Small intestine (tissue), 7 donors: ENCODE measurements around the gene SGSM1. TPM values are rescaled to one million over a fixed set of nuclear protein-coding genes. Genes with fewer than 3 reads are reported as not detected.
A peak's percentile ranks its signal among the peaks of the same experiment; 100 is the strongest.

ENCODE experiments used
- DNase-seq, 2 donors: peaks; one replicate each; pipeline versions ENCODE4 v3.0.0 to v3.0.0-alpha.2; 2013
- FAIRE-seq: peaks from 2 replicates; lab custom pipeline; 2012; peaks lifted over from hg19 to GRCh38; lab: Jason Lieb, UNC
- H3K27ac ChIP-seq, 3 donors: one replicate each; pipeline ENCODE4 v1.5.1; 2013; ENCODE audit warnings: low read length in 2 of 3, mild to moderate bottlenecking in 2 of 3, control low read depth in 1 of 3, inconsistent platforms in 1 of 3, low read depth in 1 of 3, moderate library complexity in 1 of 3
- H3K27me3 ChIP-seq, 3 donors: one replicate each; pipeline ENCODE4 v1.6.1; 2013; ENCODE audit warnings: low read length in 3 of 3, inconsistent platforms in 1 of 3; ENCODE audit not compliant: control insufficient read depth in 3 of 3, insufficient read depth in 3 of 3
- H3K36me3 ChIP-seq, 3 donors: one replicate each; pipeline ENCODE4 v1.6.1; 2013; ENCODE audit warnings: low read length in 3 of 3, inconsistent platforms in 1 of 3, low read depth in 1 of 3, mild to moderate bottlenecking in 1 of 3, moderate library complexity in 1 of 3; ENCODE audit not compliant: control insufficient read depth in 3 of 3, insufficient read depth in 2 of 3
- H3K4me1 ChIP-seq, 3 donors: one replicate each; pipeline ENCODE4 v1.6.1; 2013; ENCODE audit warnings: low read length in 2 of 3, inconsistent platforms in 1 of 3, low read depth in 1 of 3, mild to moderate bottlenecking in 1 of 3, moderate library complexity in 1 of 3; ENCODE audit not compliant: control insufficient read depth in 3 of 3, insufficient read depth in 2 of 3
- H3K4me3 ChIP-seq, 3 donors: one replicate each; pipeline ENCODE4 v1.5.1; 2013; ENCODE audit warnings: low read length in 3 of 3, control low read depth in 1 of 3, inconsistent platforms in 1 of 3, low read depth in 1 of 3, mild to moderate bottlenecking in 1 of 3, moderate library complexity in 1 of 3
- H3K9me3 ChIP-seq, 2 donors: one replicate each; pipeline ENCODE4 v1.6.1; 2013; ENCODE audit warnings: low read depth in 1 of 2, low read length in 1 of 2; ENCODE audit not compliant: control insufficient read depth in 2 of 2, insufficient read depth in 1 of 2
- WGBS, 3 donors: extraction: QIAGEN DNeasy Blood & Tissue Kit; methylation state at CpG; one replicate each; pipeline ENCODE4 v1.1.7; 2013; 5-methylcytosine and 5-hydroxymethylcytosine counted together
- polyA plus RNA-seq, 4 donors: library from polyadenylated mRNA; stranded (reverse) in 3 of 4; unstranded in 1 of 4; fragments of 200-250 nt in 3 of 4; fragments of 120-200 nt in 1 of 4; gene quantifications; one replicate each; pipeline versions ENCODE4 v1.2.1 to v1.2.3, GENCODE V29; 2013
- donor health status: healthy with polysubstance abuse.
- donor health status: control.
- donor health status: control.
- donor health status: Bipolar disorder and iron deficiency.
- donor health status: healthy.

The SGSM1 gene
- polyA plus RNA-seq, 4 donors, result 0.27 to 11.0 (median 2.2) TPM; not detected in 1

GRCh38 chr22:24768537-24769374 lies 37.3 kb upstream of the SGSM1 start:
- Histone ChIP-seq H3K9me3 (no peaks in the 10 kb centered on the region), H3K36me3 (no peaks in the 10 kb centered on the region), H3K4me3 (no peak overlapping the region), H3K27ac (no peak overlapping the region), H3K27me3 (peaks cover 0 to 6% (median 3%) of the 10 kb centered on the region in 3 donors), H3K4me1 (no peaks in the 10 kb centered on the region)
- FAIRE-seq, result no peak
- WGBS, 3 donors, result 46 to 52% (median 46%) methylated on average over 8 of the region's 8 CpGs
- DNase-seq, result peak; percentile 69 to 79

DNA sequence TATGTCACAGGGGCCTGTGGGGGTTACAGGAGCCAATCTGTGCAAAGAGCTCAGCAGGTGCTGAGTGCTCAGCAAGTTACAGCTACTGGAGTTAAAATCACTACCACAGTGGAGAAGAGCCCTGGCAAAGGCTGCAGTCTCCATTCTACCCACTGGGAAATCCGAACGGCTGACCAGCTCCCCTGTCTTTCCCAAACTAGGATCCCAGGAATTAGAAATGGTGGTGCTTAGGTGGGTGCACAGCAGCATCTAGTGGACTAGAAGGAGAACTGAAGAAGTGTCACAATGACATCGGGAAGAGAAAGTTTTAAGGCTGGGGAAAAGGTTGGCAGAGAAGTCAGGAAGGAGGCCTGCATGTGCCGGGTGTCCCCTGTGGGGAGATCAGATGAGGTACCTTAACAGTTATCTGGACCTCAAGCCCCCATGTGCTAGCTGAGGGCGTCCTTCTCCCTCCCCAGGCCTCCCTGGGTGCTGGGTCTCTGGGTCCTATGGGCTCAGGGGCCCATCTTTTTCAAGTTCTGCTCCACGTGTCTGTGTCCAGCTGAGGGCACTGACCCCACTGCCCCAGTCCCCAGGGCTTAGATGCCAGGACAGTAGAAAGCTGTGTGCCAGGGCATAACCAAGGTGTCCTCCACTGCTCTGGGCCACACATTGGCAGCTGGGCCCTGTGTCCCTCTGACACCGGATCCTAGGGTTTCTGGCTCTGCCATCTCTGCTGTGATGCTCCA lies 33.4 kb upstream of the SGSM1 start:
- no peak overlapping the region for H3K4me3 ChIP-seq
- no peaks in the 10 kb centered on the region for H3K9me3 ChIP-seq
- peak; percentile 27 to 29 for DNase-seq
- WGBS, 3 donors, result 54 to 66% (median 64%) methylated on average over 7 of the region's 7 CpGs
- H3K27ac ChIP-seq, result no peak overlapping the region
- H3K4me1 ChIP-seq, result no peaks in the 10 kb centered on the region
- FAIRE-seq, result no peak
- H3K36me3 ChIP-seq, result no peaks in the 10 kb centered on the region
- no peaks in the 10 kb centered on the region for H3K27me3 ChIP-seq

DNA sequence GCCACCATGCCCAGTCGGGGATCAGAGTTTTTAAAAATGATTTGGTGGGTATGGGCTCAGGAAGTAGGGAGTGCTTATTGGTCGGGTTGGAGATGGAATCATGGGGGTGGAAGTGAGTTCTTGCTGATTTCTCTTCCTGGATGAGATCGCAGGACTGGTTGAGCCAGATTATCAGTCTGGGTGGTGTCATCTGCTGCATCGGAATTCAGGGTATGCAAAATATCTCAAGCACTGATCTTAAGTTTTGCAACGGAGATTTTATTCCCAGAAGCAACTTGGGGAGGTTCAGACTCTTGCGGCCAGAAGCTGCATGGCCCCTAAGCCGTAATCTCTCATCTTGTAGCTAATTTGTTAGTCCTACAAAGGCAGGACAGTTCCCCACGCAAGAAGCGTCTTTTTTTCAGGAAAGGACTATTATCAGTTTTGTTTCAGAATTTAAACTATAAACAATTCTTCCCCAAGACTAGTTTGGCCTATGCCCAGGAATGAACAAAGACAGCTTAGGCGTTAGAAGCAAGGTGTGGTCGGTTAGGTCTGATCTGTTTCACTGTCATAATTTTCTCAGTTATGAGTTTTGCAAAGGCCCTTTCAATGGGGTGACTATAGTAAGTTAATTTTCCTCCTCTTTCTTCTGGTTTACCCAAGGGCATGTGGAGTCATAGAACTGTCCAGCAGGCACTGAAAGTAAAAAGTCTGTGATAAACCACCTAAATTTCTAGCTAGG lies 30.1 kb upstream of the SGSM1 start:
- Histone ChIP-seq H3K4me3 (no peak overlapping the region), H3K9me3 (no peaks in the 10 kb centered on the region), H3K4me1 (no peaks in the 10 kb centered on the region), H3K27ac (no peak overlapping the region), H3K27me3 (no peaks in the 10 kb centered on the region), H3K36me3 (no peaks in the 10 kb centered on the region)
- DNase-seq, result peak in 1 of 2 donors; percentile 36
- WGBS, 3 donors, result 23 to 50% (median 36%) methylated on average over 11 of the region's 11 CpGs
- no peak for FAIRE-seq

DNA sequence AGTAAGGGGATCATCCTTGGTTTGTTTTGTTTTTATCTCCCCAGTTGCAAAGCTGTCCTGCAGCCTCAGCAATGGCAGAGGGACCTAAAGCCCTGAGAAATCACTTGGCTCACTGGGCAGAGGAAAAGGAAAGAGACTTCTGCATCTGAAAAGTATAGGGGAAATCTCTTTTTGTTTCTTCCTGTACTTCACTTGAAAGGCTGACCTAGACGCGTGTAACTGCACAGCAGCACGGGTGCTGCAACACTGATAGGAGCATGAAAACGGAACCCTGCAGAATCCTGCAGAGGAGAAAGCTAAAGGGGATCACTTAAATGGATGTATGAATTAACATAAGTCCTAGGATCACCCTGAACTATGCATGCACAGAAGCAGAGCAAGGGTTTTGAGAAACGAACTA lies 29.5 kb upstream of the SGSM1 start:
- Histone ChIP-seq H3K9me3 (no peaks in the 10 kb centered on the region), H3K36me3 (no peaks in the 10 kb centered on the region), H3K4me1 (no peaks in the 10 kb centered on the region), H3K27me3 (no peaks in the 10 kb centered on the region), H3K27ac (no peak overlapping the region), H3K4me3 (no peak overlapping the region)
- FAIRE-seq (no peak), DNase-seq (no peak)
- WGBS, 3 donors, result 20 to 60% (median 42%) methylated on average over 5 of the region's 5 CpGs

GRCh38 chr22:24789516-24789915 lies 16.5 kb upstream of the SGSM1 start:
- Histone ChIP-seq H3K4me1 (peaks cover 3 to 10% (median 4%) of the 10 kb centered on the region in 3 donors), H3K9me3 (no peaks in the 10 kb centered on the region), H3K27ac (peak overlapping the region in 1 of 3 donors; percentile 20), H3K27me3 (no peaks in the 10 kb centered on the region), H3K36me3 (no peaks in the 10 kb centered on the region), H3K4me3 (no peak overlapping the region)
- 23 to 58% (median 49%) methylated on average over 3 of the region's 3 CpGs for WGBS, 3 donors
- FAIRE-seq, result no peak
- peak; percentile 64 for DNase-seq

- DNase-seq (no peak), FAIRE-seq (no peak)
- Histone ChIP-seq H3K27me3 (no peaks in the 10 kb centered on the region), H3K4me1 (peaks cover 3 to 10% (median 4%) of the 10 kb centered on the region in 3 donors), H3K9me3 (no peaks in the 10 kb centered on the region), H3K27ac (no peak overlapping the region), H3K4me3 (no peak overlapping the region), H3K36me3 (no peaks in the 10 kb centered on the region)
- WGBS, 3 donors, result 87 to 95% (median 93%) methylated on average over 6 of the region's 6 CpGs
These were observed 14.6 kb upstream of the SGSM1 start for GRCh38 chr22:24791362-24791761.

GRCh38 chr22:24796056-24796455 lies 10.0 kb upstream of the SGSM1 start:
- WGBS, 3 donors, result 81 to 95% (median 85%) methylated on average over 3 of the region's 3 CpGs

GRCh38 chr22:24796860-24797259 lies 9.2 kb upstream of the SGSM1 start:
- DNase-seq (no peak), FAIRE-seq (no peak)
- Histone ChIP-seq H3K27ac (no peak overlapping the region), H3K9me3 (no peaks in the 10 kb centered on the region), H3K4me1 (peaks cover 0 to 6% (median 0%) of the 10 kb centered on the region in 3 donors), H3K4me3 (no peak overlapping the region), H3K36me3 (no peaks in the 10 kb centered on the region), H3K27me3 (no peaks in the 10 kb centered on the region)
- 57 to 74% (median 67%) methylated on average over 4 of the region's 4 CpGs for WGBS, 3 donors

More at GRCh38 chr22:24796056-24796455, 10.0 kb upstream of the SGSM1 start:
- no peaks in the 10 kb centered on the region for H3K27me3 ChIP-seq
- no peaks in the 10 kb centered on the region for H3K9me3 ChIP-seq
- no peaks in the 10 kb centered on the region for H3K36me3 ChIP-seq
- H3K4me1 ChIP-seq, result no peaks in the 10 kb centered on the region
- H3K27ac ChIP-seq, result no peak overlapping the region
- no peak overlapping the region for H3K4me3 ChIP-seq
- no peak for DNase-seq
- no peak for FAIRE-seq
